Measurements from ENCODE around the gene TMEM95. TPM values are rescaled to one million over a fixed set of nuclear protein-coding genes. Genes with fewer than 3 reads are reported as not detected.

The TMEM95 gene
- total RNA-seq, result not detected
- total RNA-seq, result 0 to 0.15 reads per million in 2 donors

GRCh38 chr17:7355053-7355452 lies at the start of gene TMEM95:
TMEM95 (plus strand) TSS chr17:7355156; CDS start chr17:7355205, 49 bp downstream.
- Mint-ChIP-seq H3K4me3 (peak within 1 kb of the TSS; percentile 31), H3K4me1 (peaks cover 27% of the 10 kb centered on the region), H3K36me3 (ENCODE audit: low read depth) (no peaks in the 10 kb centered on the region), H3K27me3 (no peaks in the 10 kb centered on the region), H3K27ac (peak within 1 kb of the TSS; percentile 24)
- no peak for DNase-seq
- H3K9me3 ChIP-seq (ENCODE audit: control insufficient read depth, low read length, poor library complexity, severe bottlenecking), result no peaks in the 10 kb centered on the region
- ATAC-seq, result no peak

GRCh38 chr17:7306911-7307685 lies 47.9 kb upstream of the TMEM95 start, which contains the start of gene EIF5A:
EIF5A (plus strand) TSS chr17:7307628; CDS start chr17:7309636, 2,008 bp downstream.
- H3K27ac Mint-ChIP-seq, result peak within 1 kb of the TSS; percentile 97
- H3K4me3 Mint-ChIP-seq, result peak within 1 kb of the TSS; percentile 96
- no peaks in the 10 kb centered on the region for H3K9me3 ChIP-seq (ENCODE audit: control insufficient read depth, low read length, poor library complexity, severe bottlenecking)
- H3K4me1 Mint-ChIP-seq, result peaks cover 33% of the 10 kb centered on the region
- H3K27me3 Mint-ChIP-seq, result no peaks in the 10 kb centered on the region
- H3K36me3 Mint-ChIP-seq (ENCODE audit: low read depth), result peaks cover 19% of the 10 kb centered on the region
- ATAC-seq, result peak; percentile 77
- peak; percentile 98 to 100 (median 100) for DNase-seq

- peak overlapping the region; percentile 96 for H3K4me3 Mint-ChIP-seq
- DNase-seq, result peak; percentile 52 to 60 (median 56)
- H3K27me3 Mint-ChIP-seq, result no peaks in the 10 kb centered on the region
- H3K36me3 Mint-ChIP-seq (ENCODE audit: low read depth), result peaks cover 19% of the 10 kb centered on the region
- no peaks in the 10 kb centered on the region for H3K9me3 ChIP-seq (ENCODE audit: control insufficient read depth, low read length, poor library complexity, severe bottlenecking)
- H3K27ac Mint-ChIP-seq, result peak overlapping the region; percentile 97
- peak; percentile 9 for ATAC-seq
- H3K4me1 Mint-ChIP-seq, result peaks cover 35% of the 10 kb centered on the region
Measured at GRCh38 chr17:7307686-7308624, 47.0 kb upstream of the TMEM95 start.

GRCh38 chr17:7308625-7309433 lies 46.1 kb upstream of the TMEM95 start:
- ATAC-seq (peak; percentile 51), DNase-seq (peak; percentile 72 to 82 (median 76))
- H3K9me3 ChIP-seq (ENCODE audit: control insufficient read depth, low read length, poor library complexity, severe bottlenecking), result no peaks in the 10 kb centered on the region
- Mint-ChIP-seq H3K27me3 (no peaks in the 10 kb centered on the region), H3K36me3 (ENCODE audit: low read depth) (peaks cover 19% of the 10 kb centered on the region), H3K4me1 (peaks cover 43% of the 10 kb centered on the region), H3K4me3 (peak overlapping the region; percentile 96), H3K27ac (peak overlapping the region; percentile 97)

GRCh38 chr17:7309628-7310027 lies 45.3 kb upstream of the TMEM95 start:
- peak overlapping the region; percentile 97 for H3K27ac Mint-ChIP-seq
- H3K36me3 Mint-ChIP-seq (ENCODE audit: low read depth), result peaks cover 19% of the 10 kb centered on the region
- H3K27me3 Mint-ChIP-seq, result no peaks in the 10 kb centered on the region
- H3K9me3 ChIP-seq (ENCODE audit: control insufficient read depth, low read length, poor library complexity, severe bottlenecking), result no peaks in the 10 kb centered on the region
- peaks cover 50% of the 10 kb centered on the region for H3K4me1 Mint-ChIP-seq
- ATAC-seq (no peak), DNase-seq (no peak)
- peak overlapping the region; percentile 96 for H3K4me3 Mint-ChIP-seq

- no peaks in the 10 kb centered on the region for H3K9me3 ChIP-seq (ENCODE audit: control insufficient read depth, low read length, poor library complexity, severe bottlenecking)
- peaks cover 55% of the 10 kb centered on the region for H3K4me1 Mint-ChIP-seq
- H3K4me3 Mint-ChIP-seq, result peak overlapping the region; percentile 96
- H3K36me3 Mint-ChIP-seq (ENCODE audit: low read depth), result peaks cover 19% of the 10 kb centered on the region
- no peak for ATAC-seq
- H3K27me3 Mint-ChIP-seq, result no peaks in the 10 kb centered on the region
- peak overlapping the region; percentile 97 for H3K27ac Mint-ChIP-seq
- no peak for DNase-seq
Measured at GRCh38 chr17:7311110-7311705, 43.7 kb upstream of the TMEM95 start.

- no peaks in the 10 kb centered on the region for H3K9me3 ChIP-seq (ENCODE audit: control insufficient read depth, low read length, poor library complexity, severe bottlenecking)
- peaks cover 54% of the 10 kb centered on the region for H3K4me1 Mint-ChIP-seq
- H3K27me3 Mint-ChIP-seq, result no peaks in the 10 kb centered on the region
- H3K4me3 Mint-ChIP-seq, result peak overlapping the region; percentile 80
- peak overlapping the region; percentile 97 for H3K27ac Mint-ChIP-seq
- H3K36me3 Mint-ChIP-seq (ENCODE audit: low read depth), result peaks cover 19% of the 10 kb centered on the region
- ATAC-seq (no peak), DNase-seq (no peak)
Measured at GRCh38 chr17:7312432-7313087, 42.4 kb upstream of the TMEM95 start.

- no peaks in the 10 kb centered on the region for H3K9me3 ChIP-seq (ENCODE audit: control insufficient read depth, low read length, poor library complexity, severe bottlenecking)
- peak overlapping the region; percentile 80 for H3K4me3 Mint-ChIP-seq
- peaks cover 53% of the 10 kb centered on the region for H3K4me1 Mint-ChIP-seq
- no peaks in the 10 kb centered on the region for H3K27me3 Mint-ChIP-seq
- no peak for DNase-seq
- ATAC-seq, result no peak
- peak overlapping the region; percentile 97 for H3K27ac Mint-ChIP-seq
- H3K36me3 Mint-ChIP-seq (ENCODE audit: low read depth), result peaks cover 21% of the 10 kb centered on the region
Measured at GRCh38 chr17:7313088-7313889, 41.7 kb upstream of the TMEM95 start.

- Mint-ChIP-seq H3K27me3 (no peaks in the 10 kb centered on the region), H3K36me3 (ENCODE audit: low read depth) (peaks cover 18% of the 10 kb centered on the region), H3K4me3 (peak overlapping the region; percentile 97), H3K27ac (peak overlapping the region; percentile 97), H3K4me1 (peaks cover 54% of the 10 kb centered on the region)
- DNase-seq, result no peak
- no peak for ATAC-seq
- no peaks in the 10 kb centered on the region for H3K9me3 ChIP-seq (ENCODE audit: control insufficient read depth, low read length, poor library complexity, severe bottlenecking)
Measured at GRCh38 chr17:7313890-7314718, 40.9 kb upstream of the TMEM95 start.

- H3K27ac Mint-ChIP-seq, result peak within 1 kb of the TSS; percentile 97
- no peaks in the 10 kb centered on the region for H3K9me3 ChIP-seq (ENCODE audit: control insufficient read depth, low read length, poor library complexity, severe bottlenecking)
- H3K4me1 Mint-ChIP-seq, result peaks cover 45% of the 10 kb centered on the region
- ATAC-seq (peak; percentile 83), DNase-seq (peak; percentile 86 to 95 (median 89))
- H3K27me3 Mint-ChIP-seq, result no peaks in the 10 kb centered on the region
- peak within 1 kb of the TSS; percentile 97 for H3K4me3 Mint-ChIP-seq
- H3K36me3 Mint-ChIP-seq (ENCODE audit: low read depth), result peaks cover 16% of the 10 kb centered on the region
Measured at GRCh38 chr17:7314719-7315569, 40.0 kb upstream of the TMEM95 start, which contains the start of gene GPS2. GPS2 (minus strand) TSS chr17:7315360; CDS start chr17:7315052, 308 bp downstream.
